Suprapubic skin (tissue), 3 donors: ENCODE results near the gene SIL1.
"Not testable (repeated sequence)": the region's sequence is repeated elsewhere in the genome, so short reads cannot be mapped to it uniquely, and the experiment has no call there.

Source experiments
- CTCF ChIP-seq, 2 donors: fragments of 200-600 bp in 1 of 2; fragments of 450-650 bp in 1 of 2; sonication (generic) in 1 of 2; IDR thresholded peaks; one replicate each; pipeline ENCODE4 v1.5.1; 2016 to 2019; ENCODE audit warnings: antibody characterized with exemption in 2 of 2, mild to moderate bottlenecking in 1 of 2, moderate library complexity in 1 of 2
- EP300 ChIP-seq: sonication (generic); formaldehyde crosslinking; IDR thresholded peaks from one replicate; pipeline ENCODE4 v1.6.1; 2017; ENCODE audit warnings: antibody characterized with exemption
- POLR2A ChIP-seq, 2 donors: fragments of 450-650 bp; IDR thresholded peaks; one replicate each; pipeline ENCODE4 v1.6.1; 2017; ENCODE audit warnings: antibody characterized with exemption in 2 of 2, mild to moderate bottlenecking in 2 of 2, moderate library complexity in 2 of 2

GRCh38 chr5:139011156-139011555 is 187.0 kb downstream of the SIL1 start:
- not testable (repeated sequence) for TF ChIP-seq CTCF (IDR thresholded peaks at IDR 0.05); POLR2A (IDR thresholded peaks at IDR 0.05); EP300
